Type B pancreatic cell (in vitro differentiated cells): ENCODE measurements around the gene PSPC1. TPM values are rescaled to one million over a fixed set of nuclear protein-coding genes. Genes with fewer than 3 reads are reported as not detected.

ENCODE experiments used
- DNase-seq: peaks from one replicate; pipeline ENCODE4 v3.0.0; 2021; ENCODE audit warnings: mixed read lengths; ENCODE audit not compliant: unreplicated experiment; ENCODE audit errors: extremely low spot score
- H3K27ac Mint-ChIP-seq: 2 replicates; pipeline ENCODE4 v1.8.0; 2021; ENCODE audit warnings: mild to moderate bottlenecking, mixed read lengths
- H3K27me3 Mint-ChIP-seq: 2 replicates; pipeline ENCODE4 v1.8.0; 2021; ENCODE audit warnings: mixed read lengths
- H3K36me3 Mint-ChIP-seq: 2 replicates; pipeline ENCODE4 v1.8.0; 2021; ENCODE audit warnings: mixed read lengths
- H3K4me1 Mint-ChIP-seq: one replicate; pipeline ENCODE4 v1.8.0; 2021; ENCODE audit warnings: mixed read lengths; ENCODE audit not compliant: unreplicated experiment
- H3K4me3 Mint-ChIP-seq: 2 replicates; pipeline ENCODE4 v1.8.0; 2021; ENCODE audit warnings: mild to moderate bottlenecking, mixed read lengths
- H3K9me3 Mint-ChIP-seq: 2 replicates; pipeline ENCODE4 v1.8.0; 2021; ENCODE audit warnings: mixed read lengths
- CTCF ChIP-seq: fragments of 200-600 bp; sonication (generic); conservative IDR thresholded peaks from 2 replicates; pipeline ENCODE4 v1.5.0; 2021; ENCODE audit warnings: antibody characterized with exemption, mild to moderate bottlenecking
- total RNA-seq: library from RNA; stranded (reverse); gene quantifications from 2 replicates; pipeline ENCODE4 v1.2.1, GENCODE V29; 2021; ENCODE audit warnings: low replicate concordance

Gene PSPC1
- total RNA-seq, 1 donor from 2014 or later = 83.6 TPM

DNA sequence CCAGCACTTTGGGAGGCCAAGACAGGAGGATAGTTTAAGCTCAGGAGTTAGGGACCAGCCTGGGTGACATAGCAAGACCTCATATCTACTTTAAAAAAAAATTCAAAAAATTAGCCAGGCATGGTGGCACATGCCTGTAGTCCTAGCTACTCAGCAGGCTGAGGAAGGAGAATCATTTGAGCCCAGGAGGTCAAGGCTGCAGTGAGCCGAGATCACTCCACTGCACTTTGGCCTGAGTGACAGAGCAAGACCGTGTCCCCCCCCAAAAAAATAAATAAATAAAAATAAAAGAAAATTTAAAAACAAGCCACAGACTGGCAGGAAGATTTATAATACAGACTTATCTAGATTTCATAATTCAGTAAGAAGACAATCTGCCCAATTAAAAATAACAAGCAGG lies 14.8 kb downstream of the PSPC1 start:
- peaks cover 21% of the 10 kb centered on the region for H3K36me3 Mint-ChIP-seq
- no peak for TF ChIP-seq CTCF
- H3K27ac Mint-ChIP-seq = no peak overlapping the region
- H3K27me3 Mint-ChIP-seq = no peaks in the 10 kb centered on the region
- DNase-seq = no peak
- no peaks in the 10 kb centered on the region for H3K9me3 Mint-ChIP-seq
- H3K4me1 Mint-ChIP-seq = no peaks in the 10 kb centered on the region
- H3K4me3 Mint-ChIP-seq = no peak overlapping the region

GRCh38 chr13:19766591-19766990 lies 16.2 kb downstream of the PSPC1 start:
- no peak overlapping the region for H3K4me3 Mint-ChIP-seq
- H3K9me3 Mint-ChIP-seq = no peaks in the 10 kb centered on the region
- H3K27me3 Mint-ChIP-seq = no peaks in the 10 kb centered on the region
- H3K27ac Mint-ChIP-seq = peak overlapping the region; percentile 16
- no peaks in the 10 kb centered on the region for H3K4me1 Mint-ChIP-seq
- TF ChIP-seq CTCF = no peak
- no peak for DNase-seq
- H3K36me3 Mint-ChIP-seq = peaks cover 16% of the 10 kb centered on the region

DNA sequence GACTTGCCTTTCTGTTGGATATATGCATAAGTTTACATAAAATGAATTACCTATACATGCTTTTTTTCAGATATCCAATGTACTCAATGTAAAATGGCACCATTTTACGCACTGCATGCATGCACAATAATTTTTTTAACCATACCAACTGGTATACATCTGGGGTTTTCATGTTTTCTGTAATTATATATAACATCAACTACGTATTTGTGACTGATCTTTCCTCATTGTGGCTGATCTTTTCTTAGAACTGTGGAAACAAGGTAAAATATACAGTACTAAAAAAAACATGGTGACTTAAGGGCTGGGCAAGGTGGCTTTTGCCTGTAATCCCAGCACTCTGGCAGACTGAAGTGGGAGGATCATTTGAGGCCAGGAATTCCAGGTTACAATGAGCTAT lies 18.5 kb downstream of the PSPC1 start:
- no peak for DNase-seq
- peaks cover 16% of the 10 kb centered on the region for H3K36me3 Mint-ChIP-seq
- H3K4me3 Mint-ChIP-seq = no peak overlapping the region
- H3K9me3 Mint-ChIP-seq = no peaks in the 10 kb centered on the region
- H3K4me1 Mint-ChIP-seq = no peaks in the 10 kb centered on the region
- TF ChIP-seq CTCF = no peak
- H3K27me3 Mint-ChIP-seq = no peaks in the 10 kb centered on the region
- no peak overlapping the region for H3K27ac Mint-ChIP-seq

DNA sequence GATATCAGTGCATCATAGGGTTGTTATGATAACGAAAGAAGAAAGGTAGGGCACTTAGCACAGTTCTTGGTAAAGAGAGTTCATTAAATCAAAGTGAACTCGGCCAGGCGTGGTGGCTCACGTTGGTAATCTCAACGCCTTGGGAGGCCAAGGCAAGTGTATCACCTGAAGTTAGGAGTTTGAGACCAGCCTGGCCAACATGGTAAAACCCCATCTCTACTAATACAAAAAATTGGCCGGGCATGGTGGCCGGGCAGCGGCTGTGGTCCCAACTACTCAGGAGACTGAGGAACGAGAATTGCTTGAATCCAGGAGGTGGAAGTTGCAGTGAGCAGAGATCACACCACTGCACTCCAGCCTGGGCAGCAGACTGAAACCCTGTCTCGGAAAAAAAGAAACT lies 19.1 kb downstream of the PSPC1 start:
- no peak for DNase-seq
- H3K4me3 Mint-ChIP-seq = no peak overlapping the region
- no peak overlapping the region for H3K27ac Mint-ChIP-seq
- TF ChIP-seq CTCF = no peak
- peaks cover 16% of the 10 kb centered on the region for H3K36me3 Mint-ChIP-seq
- no peaks in the 10 kb centered on the region for H3K27me3 Mint-ChIP-seq
- H3K9me3 Mint-ChIP-seq = no peaks in the 10 kb centered on the region
- H3K4me1 Mint-ChIP-seq = no peaks in the 10 kb centered on the region

- H3K4me1 Mint-ChIP-seq = no peaks in the 10 kb centered on the region
- no peaks in the 10 kb centered on the region for H3K9me3 Mint-ChIP-seq
- H3K4me3 Mint-ChIP-seq = no peak overlapping the region
- peaks cover 33% of the 10 kb centered on the region for H3K36me3 Mint-ChIP-seq
- no peak for TF ChIP-seq CTCF
- no peak for DNase-seq
- no peak overlapping the region for H3K27ac Mint-ChIP-seq
- H3K27me3 Mint-ChIP-seq = no peaks in the 10 kb centered on the region
Observed at GRCh38 chr13:19759669-19760068, 23.1 kb downstream of the PSPC1 start.

GRCh38 chr13:19742643-19743042 lies 40.1 kb downstream of the PSPC1 start:
- Mint-ChIP-seq H3K36me3 (peaks cover 22% of the 10 kb centered on the region), H3K9me3 (no peaks in the 10 kb centered on the region), H3K4me3 (no peak overlapping the region), H3K4me1 (no peaks in the 10 kb centered on the region), H3K27me3 (no peaks in the 10 kb centered on the region), H3K27ac (no peak overlapping the region)
- DNase-seq = no peak
- no peak for TF ChIP-seq CTCF
